Smooth muscle cell (in vitro differentiated cells): ENCODE data around the gene TRAPPC13. TPM values are rescaled to one million over a fixed set of nuclear protein-coding genes. Genes with fewer than 3 reads are reported as not detected.

Experiments used
- DNase-seq: peaks from one replicate; lab custom pipeline; 2025; ENCODE audit not compliant: unreplicated experiment; lab: John Stamatoyannopoulos, UW
- H2AFZ ChIP-seq: fragments of 200-600 bp; sonication (generic); 2 replicates; pipeline ENCODE4 v1.6.0; 2016; ENCODE audit warnings: antibody characterized with exemption, low read depth, mild to moderate bottlenecking
- H3F3A ChIP-seq: fragments of 200-600 bp; sonication (generic); 2 replicates; pipeline ENCODE4 v1.6.0; 2017; ENCODE audit warnings: antibody characterized with exemption, low read depth
- H3K27ac ChIP-seq: fragments of 200-600 bp; sonication (generic); 2 replicates; pipeline ENCODE4 v1.5.1; 2016; ENCODE audit warnings: low read depth, mild to moderate bottlenecking
- H3K27me3 ChIP-seq: fragments of 200-600 bp; sonication (generic); 2 replicates; pipeline ENCODE4 v1.6.1; 2016; ENCODE audit warnings: low read depth, mild to moderate bottlenecking
- H3K36me3 ChIP-seq: fragments of 200-600 bp; sonication (generic); 2 replicates; pipeline ENCODE4 v1.5.1; 2016; ENCODE audit warnings: low read depth
- H3K4me1 ChIP-seq: fragments of 200-600 bp; sonication (generic); 2 replicates; pipeline ENCODE4 v1.5.1; 2016; ENCODE audit warnings: low read depth
- H3K4me2 ChIP-seq: fragments of 200-600 bp; sonication (generic); 2 replicates; pipeline ENCODE4 v1.6.0; 2016; ENCODE audit warnings: mild to moderate bottlenecking
- H3K4me3 ChIP-seq: fragments of 200-600 bp; sonication (generic); 2 replicates; pipeline ENCODE4 v1.5.1; 2016; ENCODE audit warnings: mild to moderate bottlenecking
- H3K79me2 ChIP-seq: fragments of 200-600 bp; sonication (generic); 2 replicates; pipeline ENCODE4 v1.6.0; 2016; ENCODE audit warnings: low read depth, mild to moderate bottlenecking
- H3K9ac ChIP-seq: fragments of 200-600 bp; sonication (generic); 2 replicates; pipeline ENCODE4 v1.6.0; 2016; ENCODE audit warnings: low read depth
- H3K9me3 ChIP-seq: fragments of 200-600 bp; sonication (generic); replicated peaks from 2 replicates; pipeline ENCODE4 v1.5.1; 2016; ENCODE audit warnings: low read depth
- H4K20me1 ChIP-seq: fragments of 200-600 bp; sonication (generic); 2 replicates; pipeline ENCODE4 v1.6.0; 2016; ENCODE audit warnings: low read depth
- WGBS: methylation state at CpG from one replicate; pipeline ENCODE4 v1.1.7; 2016; ENCODE audit warnings: low lambda C conversion rate; 5-methylcytosine and 5-hydroxymethylcytosine counted together
- polyA plus RNA-seq: library from polyadenylated mRNA; unstranded; fragments of >200 nt; fragmentation: Nextera tagmentation; extraction: Ambion mirVana; gene quantifications from 2 replicates; pipeline ENCODE4 v1.2.1, GENCODE V29; 2016
- small RNA-seq: library from RNA; depleted of rRNA; stranded (forward); fragments of <200 nt; gene quantifications from one replicate; pipeline ENCODE3, GENCODE V24; 2014
- total RNA-seq: library from RNA; depleted of rRNA; stranded (reverse); fragments of >200 nt; gene quantifications from 2 replicates; pipeline ENCODE4 v1.2.3, GENCODE V29; 2014
- TF ChIP-seq, protein P1 (sequence below): fragments of 200-600 bp; sonication (generic); IDR thresholded peaks from 2 replicates; pipeline ENCODE4 v1.5.1; 2017; ENCODE audit warnings: borderline replicate concordance, mild to moderate bottlenecking, antibody characterized with exemption; ENCODE audit not compliant: insufficient read depth, poor library complexity, severe bottlenecking

Gene TRAPPC13
- total and polyA plus RNA-seq, 2 experiments from 2014 or later, result 13.7 to 19.5 TPM

DNA sequence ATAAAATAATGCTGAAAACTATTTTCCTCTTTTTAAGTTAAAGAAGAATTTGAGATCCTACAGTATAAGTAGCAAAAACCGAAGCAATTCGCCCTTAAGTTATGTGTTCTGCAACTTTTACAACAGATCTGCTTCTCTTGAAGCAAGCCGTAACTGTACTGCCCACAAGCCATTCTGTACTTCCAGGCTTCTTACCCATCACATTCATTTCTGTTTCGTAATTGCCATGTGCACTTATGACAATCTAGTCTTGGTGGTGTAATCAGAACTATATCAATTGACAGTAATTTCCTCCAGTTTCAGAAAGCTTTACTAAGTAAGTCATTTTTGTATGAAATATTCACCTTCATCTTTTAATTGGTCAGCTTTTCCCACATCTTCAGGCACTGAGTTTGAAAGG, 83.3 kb downstream of the TRAPPC13 start:
- no peak overlapping the region for H3K27ac ChIP-seq
- 85% methylated on average over 4 of the region's 4 CpGs for WGBS
- no peak overlapping the region for H3K9ac ChIP-seq
- no peaks in the 10 kb centered on the region for H3K9me3 ChIP-seq
- no peaks in the 10 kb centered on the region for H4K20me1 ChIP-seq
- peaks cover 8% of the 10 kb centered on the region for H3K36me3 ChIP-seq
- no peak overlapping the region for H3K4me3 ChIP-seq
- H3K79me2 ChIP-seq, result no peaks in the 10 kb centered on the region
- H3K27me3 ChIP-seq, result no peaks in the 10 kb centered on the region
- no peaks in the 10 kb centered on the region for H3K4me1 ChIP-seq
- H3K4me2 ChIP-seq, result no peak overlapping the region
- H3F3A ChIP-seq, result no peaks in the 10 kb centered on the region
- no peak overlapping the region for H2AFZ ChIP-seq
- TF ChIP-seq, protein P1, sequence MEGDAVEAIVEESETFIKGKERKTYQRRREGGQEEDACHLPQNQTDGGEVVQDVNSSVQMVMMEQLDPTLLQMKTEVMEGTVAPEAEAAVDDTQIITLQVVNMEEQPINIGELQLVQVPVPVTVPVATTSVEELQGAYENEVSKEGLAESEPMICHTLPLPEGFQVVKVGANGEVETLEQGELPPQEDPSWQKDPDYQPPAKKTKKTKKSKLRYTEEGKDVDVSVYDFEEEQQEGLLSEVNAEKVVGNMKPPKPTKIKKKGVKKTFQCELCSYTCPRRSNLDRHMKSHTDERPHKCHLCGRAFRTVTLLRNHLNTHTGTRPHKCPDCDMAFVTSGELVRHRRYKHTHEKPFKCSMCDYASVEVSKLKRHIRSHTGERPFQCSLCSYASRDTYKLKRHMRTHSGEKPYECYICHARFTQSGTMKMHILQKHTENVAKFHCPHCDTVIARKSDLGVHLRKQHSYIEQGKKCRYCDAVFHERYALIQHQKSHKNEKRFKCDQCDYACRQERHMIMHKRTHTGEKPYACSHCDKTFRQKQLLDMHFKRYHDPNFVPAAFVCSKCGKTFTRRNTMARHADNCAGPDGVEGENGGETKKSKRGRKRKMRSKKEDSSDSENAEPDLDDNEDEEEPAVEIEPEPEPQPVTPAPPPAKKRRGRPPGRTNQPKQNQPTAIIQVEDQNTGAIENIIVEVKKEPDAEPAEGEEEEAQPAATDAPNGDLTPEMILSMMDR, result no peak
- no peak for DNase-seq

Small RNA genes lying within 50 kb of the gene (small RNA-seq; reads per million reads assigned to genes)
- not detected for gene RNU6-540P

Other genes with a start within 250 kb of the TRAPPC13 start
- 111 and 118 TPM in 2 replicates for gene ADAMTS6, start 143.1 kb upstream of the TRAPPC13 start, total RNA-seq
- gene ADAMTS6, start 143.1 kb upstream of the TRAPPC13 start, polyA plus RNA-seq, result 5.9 and 10.5 TPM in 2 replicates
- gene CENPK, start 61.9 kb upstream of the TRAPPC13 start, total RNA-seq, result 19.1 and 22.9 TPM in 2 replicates
- gene CENPK, start 61.9 kb upstream of the TRAPPC13 start, polyA plus RNA-seq, result 16.6 and 19.2 TPM in 2 replicates
- 51.4 and 56.9 TPM in 2 replicates for gene PPWD1, start 61.7 kb upstream of the TRAPPC13 start, total RNA-seq
- 21.5 and 25.8 TPM in 2 replicates for gene PPWD1, start 61.7 kb upstream of the TRAPPC13 start, polyA plus RNA-seq
- gene TRIM23, start 694 bp upstream of the TRAPPC13 start, total RNA-seq, result 20.0 and 25.1 TPM in 2 replicates
- gene TRIM23, start 694 bp upstream of the TRAPPC13 start, polyA plus RNA-seq, result 7.0 and 9.8 TPM in 2 replicates
- gene SHLD3, start within 50 bp of the TRAPPC13 start, total RNA-seq, result 2.9 and 3.1 TPM in 2 replicates
- 0.91 and 2.4 TPM in 2 replicates for gene SHLD3, start within 50 bp of the TRAPPC13 start, polyA plus RNA-seq
- 12.8 and 16.4 TPM in 2 replicates for gene SGTB, start 97.1 kb downstream of the TRAPPC13 start, total RNA-seq
- gene SGTB, start 97.1 kb downstream of the TRAPPC13 start, polyA plus RNA-seq, result 3.8 and 5.3 TPM in 2 replicates
- gene NLN, start 97.2 kb downstream of the TRAPPC13 start, total RNA-seq, result 33.6 and 37.7 TPM in 2 replicates
- gene NLN, start 97.2 kb downstream of the TRAPPC13 start, polyA plus RNA-seq, result 25.4 and 31.9 TPM in 2 replicates